Vagina (tissue), 2 donors: ENCODE data around the gene WBP1. TPM values are rescaled to one million over a fixed set of nuclear protein-coding genes. Genes with fewer than 3 reads are reported as not detected.

Experiments used
- DNase-seq, 2 donors: peaks; one replicate each; pipeline ENCODE4 v3.0.0-alpha.2; 2017; ENCODE audit errors: extremely low spot score in 2 of 2
- H3K27ac ChIP-seq: fragments of 200-600 bp; sonication (generic); one replicate; pipeline ENCODE4 v1.5.1; 2019
- H3K27me3 ChIP-seq: fragments of 200-600 bp; sonication (generic); one replicate; pipeline ENCODE4 v1.5.1; 2019
- H3K36me3 ChIP-seq, 2 donors: fragments of 200-600 bp; sonication (generic); one replicate each; pipeline ENCODE4 v1.5.1; 2017 to 2019
- H3K4me1 ChIP-seq: fragments of 200-600 bp; sonication (generic); one replicate; pipeline ENCODE4 v1.5.1; 2019
- H3K4me3 ChIP-seq, 2 donors: fragments of 200-600 bp; sonication (generic); 1 replicate in 1 of 2; 2 replicates in 1 of 2; pipeline ENCODE4 v1.5.1; 2016 to 2019
- H3K9me3 ChIP-seq: fragments of 200-600 bp; sonication (generic); one replicate; pipeline ENCODE4 v1.5.1; 2019
- CTCF ChIP-seq, 3 experiments: fragments of 450-650 bp in 2 of 3; fragments of 200-600 bp in 1 of 3; sonication (generic) in 1 of 3; IDR thresholded peaks; one replicate each; pipeline ENCODE4 v1.5.1; 2017 to 2019; ENCODE audit warnings: antibody characterized with exemption in 3 of 3, mild to moderate bottlenecking in 2 of 3, moderate library complexity in 2 of 3
- POLR2A ChIP-seq, 2 donors: fragments of 450-650 bp; IDR thresholded peaks; one replicate each; pipeline ENCODE4 v1.6.1; 2017; ENCODE audit warnings: antibody characterized with exemption in 2 of 2, mild to moderate bottlenecking in 2 of 2, moderate library complexity in 2 of 2
- POLR2AphosphoS5 ChIP-seq, 2 donors: sonication (generic); formaldehyde crosslinking; IDR thresholded peaks; one replicate each; pipeline ENCODE4 v1.9.0; 2017; ENCODE audit warnings: antibody characterized with exemption in 2 of 2, mild to moderate bottlenecking in 2 of 2, low read depth in 1 of 2; ENCODE audit not compliant: insufficient read depth in 1 of 2
- intact Hi-C: fragments of 100-400 bp; cut with DNase I; formaldehyde crosslinking; loops from one replicate; pipeline ENCODE4 v1.15.1; 2023
- total RNA-seq: library from RNA; depleted of rRNA; stranded (reverse); fragments of >200 nt; gene quantifications from one replicate; pipeline ENCODE4 v1.2.3, GENCODE V29; 2016

The WBP1 gene
- total RNA-seq, 1 donor from 2014 or later: 63.1 TPM

GRCh38 chr2:74428675-74429074, 29.6 kb upstream of the WBP1 start:
- Histone ChIP-seq H3K4me1 (no peaks in the 10 kb centered on the region), H3K27me3 (no peaks in the 10 kb centered on the region), H3K36me3 (peaks cover 0 to 39% of the 10 kb centered on the region in 2 donors), H3K4me3 (no peak overlapping the region), H3K27ac (no peak overlapping the region), H3K9me3 (no peaks in the 10 kb centered on the region)
- TF ChIP-seq CTCF (IDR thresholded peaks at IDR 0.05): no peak
- TF ChIP-seq POLR2AphosphoS5 (IDR thresholded peaks at IDR 0.05; ENCODE audit: insufficient read depth in 1 of 2, low read depth in 1 of 2): no peak
- no peak for TF ChIP-seq POLR2A (IDR thresholded peaks at IDR 0.05)
- intact Hi-C loops: no loop called here
- no peak for DNase-seq

GRCh38 chr2:74429487-74430451, 28.5 kb upstream of the WBP1 start:
- H3K4me1 ChIP-seq: no peaks in the 10 kb centered on the region
- no peak overlapping the region for H3K4me3 ChIP-seq
- intact Hi-C loops: no loop called here
- no peaks in the 10 kb centered on the region for H3K9me3 ChIP-seq
- TF ChIP-seq POLR2AphosphoS5 (IDR thresholded peaks at IDR 0.05; ENCODE audit: insufficient read depth in 1 of 2, low read depth in 1 of 2): no peak
- TF ChIP-seq CTCF (IDR thresholded peaks at IDR 0.05): no peak
- TF ChIP-seq POLR2A (IDR thresholded peaks at IDR 0.05): no peak
- H3K36me3 ChIP-seq: peaks cover 0 to 39% of the 10 kb centered on the region in 2 donors
- no peak overlapping the region for H3K27ac ChIP-seq
- no peak for DNase-seq
- no peaks in the 10 kb centered on the region for H3K27me3 ChIP-seq

GRCh38 chr2:74430502-74430901, 27.7 kb upstream of the WBP1 start:
- H3K27ac ChIP-seq: no peak overlapping the region
- DNase-seq: no peak
- H3K4me3 ChIP-seq: no peak overlapping the region
- intact Hi-C loops: no loop called here
- peaks cover 0 to 39% of the 10 kb centered on the region in 2 donors for H3K36me3 ChIP-seq
- no peaks in the 10 kb centered on the region for H3K4me1 ChIP-seq
- H3K9me3 ChIP-seq: no peaks in the 10 kb centered on the region
- H3K27me3 ChIP-seq: no peaks in the 10 kb centered on the region
- TF ChIP-seq CTCF (IDR thresholded peaks at IDR 0.05) (no peak), POLR2A (IDR thresholded peaks at IDR 0.05) (no peak), POLR2AphosphoS5 (IDR thresholded peaks at IDR 0.05; ENCODE audit: insufficient read depth in 1 of 2, low read depth in 1 of 2) (no peak)

- intact Hi-C loops: no loop called here
- Histone ChIP-seq H3K9me3 (no peaks in the 10 kb centered on the region), H3K27ac (no peak overlapping the region), H3K36me3 (peaks cover 0 to 3% of the 10 kb centered on the region in 2 donors), H3K27me3 (no peaks in the 10 kb centered on the region), H3K4me1 (peaks cover 34% of the 10 kb centered on the region), H3K4me3 (no peak overlapping the region)
- DNase-seq: no peak
- TF ChIP-seq POLR2A (IDR thresholded peaks at IDR 0.05) (no peak), CTCF (IDR thresholded peaks at IDR 0.05) (no peak), POLR2AphosphoS5 (IDR thresholded peaks at IDR 0.05; ENCODE audit: insufficient read depth in 1 of 2, low read depth in 1 of 2) (no peak)
Observed at GRCh38 chr2:74436111-74436805, 22.0 kb upstream of the WBP1 start.
